CD4-positive, alpha-beta T cell treated with Interferon alpha-2 for 1 hour (primary cell): ENCODE measurements around the gene MACO1.

Experiments
- DNase-seq, 2 donors: peaks; one replicate each; pipeline ENCODE4 v3.0.0-alpha.2; 2020 to 2022

MACO1 gene

DNA sequence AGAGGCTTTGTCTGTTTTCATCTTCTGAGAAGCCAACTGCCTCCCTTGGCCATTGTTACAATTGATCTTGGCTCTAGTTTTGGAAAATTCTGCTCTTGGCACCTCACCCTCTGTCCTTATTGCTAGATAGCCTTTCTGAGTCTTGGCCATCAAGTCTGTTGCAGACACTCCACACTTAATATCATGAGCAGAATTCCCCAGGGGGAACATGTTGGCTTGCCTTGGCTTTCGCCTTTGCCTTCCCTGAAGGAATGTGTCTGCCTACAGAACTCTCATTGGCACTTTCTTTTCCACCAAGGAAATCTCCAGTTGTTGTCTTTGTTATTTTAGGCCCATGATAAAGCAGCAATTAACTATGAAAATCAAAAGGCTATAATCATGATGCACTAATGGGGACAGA lies 70.0 kb downstream of the MACO1 start:
- no peak for DNase-seq

DNA sequence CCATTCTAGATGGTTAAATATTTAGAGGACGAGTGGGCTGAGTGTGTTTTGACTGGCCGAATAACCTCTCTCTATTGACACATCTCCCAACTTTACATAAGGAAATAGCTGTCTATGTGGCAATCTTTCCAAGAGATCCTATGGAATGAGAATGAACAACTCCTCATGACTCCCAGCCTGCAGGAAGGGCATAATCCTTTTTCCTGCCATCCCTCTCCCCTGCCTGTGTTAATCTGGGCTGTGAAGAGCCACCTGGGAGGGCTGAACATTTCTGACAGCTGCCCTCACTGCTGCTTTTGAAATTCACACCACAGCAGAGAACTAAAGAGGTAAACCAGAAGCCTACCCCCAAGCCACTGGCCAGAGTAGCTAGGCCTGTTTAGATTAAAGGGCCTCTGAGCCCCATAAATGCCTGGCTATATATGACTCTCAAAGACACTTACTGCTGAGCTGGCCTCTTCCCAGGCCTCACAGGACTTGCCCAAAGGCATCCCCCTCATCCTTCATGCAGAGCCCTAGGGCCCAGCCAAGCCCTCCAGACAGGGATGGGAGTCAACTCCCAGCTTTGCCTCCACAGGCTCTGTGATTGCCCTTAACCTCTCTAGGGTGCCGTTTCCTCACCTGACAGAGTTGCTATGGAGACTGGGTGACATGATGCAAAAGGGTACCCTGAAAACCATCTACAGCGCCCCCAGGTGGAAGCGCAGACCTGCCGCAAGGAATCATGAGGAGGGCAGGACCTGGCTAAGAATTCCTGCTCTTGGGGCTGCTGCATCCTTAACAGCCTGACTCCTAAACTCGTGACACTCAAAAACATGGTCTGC lies 70.8 kb downstream of the MACO1 start:
- DNase-seq = peak in 1 of 2 donors; percentile 18

DNA sequence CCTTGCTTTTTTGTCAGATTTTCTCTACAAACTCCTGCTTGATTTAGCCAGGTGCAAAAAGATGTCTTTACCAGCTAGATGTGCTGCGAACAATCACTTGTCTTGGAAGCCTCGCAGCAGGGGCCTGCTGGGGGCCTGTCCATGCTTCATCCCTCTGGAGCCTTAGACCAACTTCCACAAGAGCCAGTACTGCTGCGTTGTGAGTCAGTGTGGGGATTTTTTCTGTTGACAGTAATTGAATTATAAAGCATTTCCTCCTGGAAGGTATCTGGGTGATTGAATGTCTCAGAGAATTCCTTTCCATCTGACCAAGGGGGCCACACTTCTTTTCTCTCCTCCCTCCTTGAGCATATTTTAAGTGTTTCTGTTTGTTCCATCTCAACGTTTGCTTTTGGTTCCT lies 72.3 kb downstream of the MACO1 start:
- DNase-seq = no peak

DNA sequence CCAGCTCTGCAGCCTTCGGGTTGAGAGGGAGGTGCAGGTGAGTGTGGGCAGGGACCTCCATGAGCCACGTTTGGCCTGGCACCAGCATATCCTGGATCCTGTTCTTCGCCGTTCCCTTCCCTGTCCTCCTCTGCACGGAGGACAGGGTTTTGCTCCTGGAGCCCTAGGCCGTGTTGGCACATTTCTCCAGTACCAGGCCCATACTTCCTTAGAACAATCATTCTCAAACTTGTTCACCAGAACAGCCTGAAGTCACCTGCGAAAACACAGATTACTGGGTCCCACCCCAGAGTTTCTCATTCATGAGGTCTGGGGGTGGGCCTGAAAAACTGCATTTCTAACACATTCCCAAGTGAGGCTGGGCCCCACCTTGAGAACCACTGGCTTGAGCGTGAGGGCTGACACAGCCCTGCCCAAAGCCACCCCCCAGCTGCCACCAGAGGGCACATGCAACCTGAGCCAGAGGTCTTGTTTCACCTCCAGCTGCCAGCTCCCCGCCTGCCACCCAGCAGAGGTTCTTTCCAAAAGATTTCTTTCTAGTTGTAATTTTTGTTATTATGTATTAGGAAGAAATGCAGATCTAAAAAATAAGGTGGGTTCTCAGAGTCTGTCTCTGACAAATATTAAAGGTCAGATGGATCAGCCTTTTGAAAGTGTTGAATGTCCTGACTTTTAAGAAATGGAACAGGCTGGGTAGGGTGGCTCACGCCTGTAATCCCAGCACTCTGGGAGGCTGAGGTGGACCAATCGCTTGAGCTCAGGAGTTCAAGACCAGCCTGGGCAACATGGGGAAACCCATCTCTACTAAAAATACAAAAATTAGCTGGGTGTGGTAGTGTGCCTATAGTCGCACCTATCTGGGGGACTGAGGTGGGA lies 73.1 kb downstream of the MACO1 start:
- DNase-seq = peak; percentile 64 to 74

DNA sequence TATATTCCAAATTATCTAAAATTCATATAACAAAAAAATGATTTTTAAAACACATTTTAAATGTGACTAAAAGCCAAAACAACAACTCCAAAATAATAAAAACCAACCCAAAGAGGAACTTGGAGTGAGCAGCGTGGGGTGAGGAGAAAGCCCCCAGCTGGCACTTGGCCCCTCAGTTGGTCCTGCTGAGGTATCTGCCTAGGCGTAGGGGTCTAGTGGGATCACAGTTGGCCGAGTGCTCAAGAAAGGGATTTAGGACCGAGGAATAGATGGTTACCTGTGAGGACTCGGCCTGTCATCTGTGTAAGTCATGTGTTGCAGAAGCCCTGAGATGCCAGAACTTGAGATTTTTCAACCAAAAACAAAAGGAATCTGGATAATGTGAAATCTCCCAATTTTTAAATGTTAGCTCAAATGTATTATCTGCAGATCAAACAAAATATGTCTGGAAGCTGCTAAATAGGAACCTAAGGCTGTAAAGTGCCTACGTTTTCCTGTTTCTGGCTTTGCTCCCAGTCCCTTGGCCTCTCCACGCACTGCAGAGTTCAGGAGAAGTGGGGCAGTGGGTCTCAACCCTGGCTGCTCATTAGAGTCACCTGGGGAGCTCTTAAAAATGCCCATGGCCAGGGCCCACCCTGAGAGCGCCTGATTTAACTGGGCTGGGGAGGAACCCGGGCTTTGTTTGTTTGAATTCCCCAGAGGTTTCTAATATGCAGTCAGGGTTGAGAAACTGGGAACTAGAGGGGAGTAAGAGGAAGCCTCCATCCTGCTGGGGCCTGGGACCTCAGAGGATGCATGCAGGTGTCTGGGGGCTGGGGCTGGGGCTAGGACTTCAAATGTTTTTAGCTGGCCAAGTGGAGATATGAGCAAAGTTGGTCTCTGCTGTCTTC lies 74.3 kb downstream of the MACO1 start:
- DNase-seq = no peak

DNA sequence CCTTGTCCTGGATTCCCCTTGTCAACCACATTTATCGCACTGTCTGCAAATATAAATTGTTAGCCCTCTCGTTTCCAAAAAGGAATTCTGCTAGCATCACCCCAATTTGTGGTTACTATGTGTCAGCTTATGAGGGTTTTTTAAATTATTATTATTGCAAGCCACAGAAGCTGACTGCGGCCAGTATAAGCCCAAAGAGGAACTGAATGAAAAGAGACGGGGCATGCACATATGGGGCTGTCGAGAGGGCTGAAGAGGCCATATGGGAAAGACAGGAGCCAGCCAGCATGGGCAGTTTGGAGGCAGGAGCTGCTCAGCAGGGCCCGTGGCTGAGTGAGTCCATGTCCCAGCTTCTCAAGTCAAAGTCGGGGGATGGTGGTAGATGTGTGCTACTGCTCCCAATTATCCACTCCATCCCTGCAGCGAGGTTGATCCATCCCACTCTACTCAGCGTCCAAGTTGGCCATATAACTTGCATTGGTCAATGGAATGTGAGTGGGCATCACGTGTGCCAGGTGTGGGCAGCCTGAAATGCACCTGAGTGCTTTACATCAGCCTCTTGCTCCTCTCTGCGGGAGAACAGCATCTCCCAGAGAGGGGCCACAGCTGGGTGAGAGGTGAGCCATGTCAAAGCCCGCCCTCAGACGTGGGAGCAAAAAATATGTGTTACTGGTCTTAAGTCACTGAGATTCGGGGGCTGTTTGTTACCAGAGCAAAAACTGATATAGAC lies 75.1 kb downstream of the MACO1 start:
- DNase-seq = no peak

DNA sequence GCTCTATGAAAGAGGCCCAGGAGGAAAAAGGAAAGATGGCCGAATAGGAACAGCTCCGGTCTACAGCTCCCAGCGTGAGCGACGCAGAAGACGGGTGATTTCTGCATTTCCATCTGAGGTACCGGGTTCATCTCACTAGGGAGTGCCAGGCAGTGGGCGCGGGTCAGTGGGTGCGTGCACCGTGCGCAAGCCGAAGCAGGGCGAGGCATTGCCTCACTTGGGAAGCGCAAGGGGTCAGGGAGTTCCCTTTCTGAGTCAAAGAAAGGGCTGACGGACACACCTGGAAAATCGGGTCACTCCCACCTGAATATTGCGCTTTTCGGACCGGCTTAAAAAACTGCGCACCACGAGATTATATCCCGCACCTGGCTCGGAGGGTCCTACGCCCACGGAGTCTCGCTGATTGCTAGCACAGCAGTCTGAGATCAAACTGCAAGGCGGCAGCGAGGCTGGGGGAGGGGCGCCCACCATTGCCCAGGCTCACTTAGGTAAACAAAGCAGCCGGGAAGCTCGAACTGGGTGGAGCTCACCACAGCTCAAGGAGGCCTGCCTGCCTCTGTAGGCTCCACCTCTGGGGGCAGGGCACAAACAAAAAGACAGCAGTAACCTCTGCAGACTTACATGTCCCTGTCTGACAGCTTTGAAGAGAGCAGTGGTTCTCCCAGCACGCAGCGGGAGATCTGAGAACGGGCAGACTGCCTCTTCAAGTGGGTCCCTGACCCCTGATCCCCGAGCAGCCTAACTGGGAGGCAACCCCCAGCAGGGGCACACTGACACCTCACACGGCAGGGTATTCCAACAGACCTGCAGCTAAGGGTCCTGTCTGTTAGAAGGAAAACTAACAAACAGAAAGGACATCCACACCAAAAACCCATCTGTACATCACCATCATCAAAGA lies 76.1 kb downstream of the MACO1 start:
- peak; percentile 9 to 39 for DNase-seq

DNA sequence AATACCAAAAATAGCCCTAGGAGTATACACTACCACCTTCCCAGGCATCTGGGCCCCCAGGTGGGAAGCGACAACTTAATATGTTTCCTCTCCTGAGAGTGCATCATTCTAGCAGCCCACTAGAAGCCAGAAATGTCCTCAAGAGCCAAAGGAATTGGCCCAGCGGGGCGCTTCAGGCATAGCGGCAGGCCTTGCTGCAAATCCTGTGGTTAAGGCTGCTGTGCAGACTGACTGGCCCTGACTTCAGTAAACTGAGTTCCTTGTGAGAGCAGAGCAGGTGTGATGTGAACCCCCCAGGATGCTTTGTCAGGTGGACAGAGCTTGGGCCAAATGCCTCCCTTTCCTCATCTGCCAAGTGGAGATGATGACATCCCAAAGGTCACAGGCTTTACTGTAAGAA lies 83.0 kb downstream of the MACO1 start:
- DNase-seq = no peak

DNA sequence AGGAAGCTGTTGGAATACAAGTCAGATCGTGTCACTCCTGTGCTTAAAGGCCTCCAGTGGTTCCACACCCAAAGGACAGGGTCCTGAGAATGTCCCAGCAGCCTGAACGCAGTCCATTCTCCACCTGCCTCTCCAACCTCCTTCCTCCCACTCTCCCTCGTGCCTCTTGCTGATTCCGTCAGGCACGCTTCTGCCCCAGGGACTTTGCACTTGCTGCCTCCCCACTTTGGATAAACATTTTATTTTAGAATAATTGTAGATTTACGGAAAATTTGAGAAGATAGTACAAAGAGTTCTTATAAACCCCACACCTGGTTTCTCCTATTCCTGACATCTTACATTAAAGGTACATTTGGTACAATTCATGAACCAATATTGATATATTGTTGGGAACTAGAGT lies 84.3 kb downstream of the MACO1 start:
- no peak for DNase-seq

DNA sequence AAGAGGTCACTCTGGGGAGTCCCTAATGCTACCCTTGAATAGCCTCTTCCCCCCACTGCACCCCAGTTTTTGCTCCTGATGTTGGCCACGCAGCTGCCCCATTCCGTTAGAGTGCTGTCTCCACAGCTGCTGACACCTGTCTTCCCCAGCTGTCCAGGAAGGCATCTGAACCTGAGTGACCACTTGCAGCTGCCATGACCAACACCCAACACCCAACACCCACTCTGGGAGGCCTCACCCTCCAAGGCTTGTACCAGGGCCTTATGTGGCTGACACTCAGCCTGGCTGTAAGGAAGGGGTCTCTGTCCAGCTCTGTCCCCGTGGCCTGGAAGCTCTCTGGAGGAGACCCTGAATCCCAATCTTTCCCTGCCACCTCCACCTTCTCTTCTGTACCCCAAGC lies 86.0 kb downstream of the MACO1 start:
- DNase-seq = no peak

DNA sequence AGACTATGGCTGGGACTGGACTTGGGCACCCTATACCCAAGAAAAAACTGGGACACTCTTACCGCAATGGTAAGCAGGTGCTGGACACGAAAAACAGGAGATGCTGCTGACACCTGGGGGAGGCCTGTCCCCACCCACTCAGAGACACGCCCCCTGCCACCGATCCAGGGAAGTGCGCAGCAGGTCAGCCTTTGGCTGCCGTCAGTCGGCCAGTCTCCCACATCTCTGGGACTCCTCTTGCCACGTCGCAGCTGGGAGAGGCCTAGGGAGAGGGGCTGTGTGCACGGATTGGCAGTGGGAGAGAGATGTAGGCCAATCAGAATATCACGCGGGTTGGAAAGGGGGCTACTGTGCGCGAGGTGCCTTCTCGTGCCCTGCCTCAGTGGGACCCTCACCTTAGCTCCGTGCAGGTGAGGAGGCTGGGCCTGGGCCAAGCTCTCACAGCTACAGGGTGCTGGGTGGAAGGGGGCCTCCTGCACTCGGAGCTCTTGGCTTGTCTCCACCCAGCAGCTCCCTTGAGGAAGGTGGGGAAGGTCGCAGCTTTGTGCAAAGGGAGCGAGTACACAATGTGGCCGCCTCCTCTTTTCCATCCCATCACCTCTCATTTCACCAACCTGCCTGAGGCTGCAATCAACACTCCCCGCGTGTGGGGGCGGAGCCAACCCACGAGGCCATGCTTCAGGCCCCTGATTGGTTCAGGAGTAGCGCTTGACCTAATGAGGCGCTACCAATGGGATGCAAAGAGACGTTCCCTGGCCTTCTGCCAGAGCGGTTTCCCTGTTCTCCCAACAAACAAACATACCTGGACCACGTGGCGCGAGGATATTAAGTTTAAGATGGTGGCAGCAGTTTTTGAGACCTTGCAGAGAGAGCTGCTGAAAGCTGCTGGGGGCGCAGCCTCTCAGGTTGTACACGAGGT lies 87.0 kb downstream of the MACO1 start:
- DNase-seq = no peak

DNA sequence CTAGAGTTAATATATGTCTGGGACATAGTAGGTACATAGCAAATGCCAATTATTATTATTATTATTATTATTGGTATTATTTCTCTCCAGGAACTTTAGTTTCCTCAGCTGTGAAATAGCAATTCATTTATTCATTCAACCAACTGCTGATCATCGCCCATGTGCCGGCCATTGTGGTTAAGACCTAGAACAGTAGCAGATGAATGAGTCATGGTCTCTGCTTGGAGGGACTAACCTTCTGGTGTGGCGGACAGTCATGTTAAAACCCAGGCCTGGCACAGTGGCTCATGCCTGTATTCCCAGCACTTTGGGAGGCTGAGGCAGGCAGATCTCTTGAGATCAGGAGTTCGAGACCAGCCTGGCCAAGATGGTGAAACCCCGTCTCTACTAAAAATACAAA lies 88.9 kb downstream of the MACO1 start:
- DNase-seq = no peak

DNA sequence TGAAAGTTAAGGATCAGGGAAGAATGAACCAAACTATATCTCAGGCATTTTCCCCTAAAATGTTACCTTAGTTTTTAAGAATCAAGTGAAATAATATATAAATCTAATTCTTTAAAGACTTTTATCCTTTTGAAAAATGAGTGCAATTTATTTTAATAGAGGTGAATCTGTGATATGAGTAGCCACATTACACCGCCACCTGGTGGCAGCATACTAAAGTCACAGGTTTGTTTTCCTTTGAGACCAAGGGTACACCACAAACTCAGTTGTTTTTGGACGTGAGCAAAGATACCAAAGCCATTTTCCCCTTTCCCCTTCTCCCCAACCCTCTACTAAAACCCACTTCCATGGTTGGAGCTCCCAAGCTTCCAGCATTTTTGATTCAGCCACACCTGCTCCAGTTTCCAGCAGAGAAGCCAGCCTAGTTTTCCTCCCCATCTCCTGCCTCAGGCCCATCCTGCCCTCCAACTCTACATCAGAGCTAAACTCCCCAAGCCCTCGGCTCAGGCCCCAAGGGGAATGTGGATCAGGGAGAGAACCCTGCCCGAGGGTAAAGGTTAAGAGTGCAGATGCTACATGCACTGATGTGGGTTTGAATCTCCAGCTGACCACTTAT lies 89.9 kb downstream of the MACO1 start:
- peak; percentile 70 to 75 for DNase-seq

DNA sequence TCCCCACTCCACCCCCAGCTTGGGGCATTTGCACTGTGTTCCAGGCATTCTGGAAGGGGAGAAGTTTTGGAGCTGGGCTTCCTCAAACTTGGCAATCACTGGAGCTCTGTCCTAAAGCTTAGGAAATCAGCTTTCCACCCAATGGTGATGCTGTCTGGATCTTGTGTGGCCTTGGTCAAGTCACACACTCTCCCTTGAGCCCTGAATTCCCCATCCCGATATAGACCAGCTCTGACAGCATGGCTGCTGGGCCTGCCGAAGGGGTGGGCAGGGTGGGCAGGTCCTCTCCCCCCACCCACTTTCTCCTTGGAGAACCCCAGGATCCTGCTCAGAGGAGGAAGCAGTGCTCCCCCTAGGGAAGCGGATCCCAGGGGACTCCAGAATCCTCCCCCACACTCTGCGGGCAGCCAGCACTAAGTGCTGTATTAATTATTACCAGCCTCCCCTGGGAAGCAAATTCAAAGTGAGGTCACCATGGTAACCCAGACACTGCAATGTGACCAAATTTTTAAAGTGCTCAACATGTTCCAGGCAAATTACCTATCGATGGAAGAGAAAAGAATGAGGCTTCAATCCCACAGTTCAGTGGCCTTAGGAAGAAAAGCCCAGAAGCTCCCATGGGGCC lies 91.4 kb downstream of the MACO1 start:
- no peak for DNase-seq

DNA sequence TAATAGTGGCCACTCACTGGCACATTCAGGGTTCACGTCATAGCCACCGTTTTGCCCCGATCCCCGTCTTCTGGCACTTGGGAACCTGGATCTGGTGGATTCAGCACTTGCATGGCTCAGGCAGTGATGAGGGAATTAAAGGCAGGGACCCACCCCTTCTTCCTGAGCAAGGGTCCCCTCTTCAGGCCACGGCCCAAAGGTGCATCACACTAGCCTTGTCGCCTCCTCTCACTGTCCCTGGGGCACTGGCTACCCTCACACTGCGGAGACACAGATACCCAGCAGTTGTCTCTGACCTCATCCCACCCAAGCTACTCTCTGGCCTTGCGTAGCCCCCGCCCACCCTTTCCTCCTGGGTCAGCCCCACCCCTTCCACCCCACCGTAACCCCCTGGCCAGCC lies 92.8 kb downstream of the MACO1 start:
- no peak for DNase-seq

DNA sequence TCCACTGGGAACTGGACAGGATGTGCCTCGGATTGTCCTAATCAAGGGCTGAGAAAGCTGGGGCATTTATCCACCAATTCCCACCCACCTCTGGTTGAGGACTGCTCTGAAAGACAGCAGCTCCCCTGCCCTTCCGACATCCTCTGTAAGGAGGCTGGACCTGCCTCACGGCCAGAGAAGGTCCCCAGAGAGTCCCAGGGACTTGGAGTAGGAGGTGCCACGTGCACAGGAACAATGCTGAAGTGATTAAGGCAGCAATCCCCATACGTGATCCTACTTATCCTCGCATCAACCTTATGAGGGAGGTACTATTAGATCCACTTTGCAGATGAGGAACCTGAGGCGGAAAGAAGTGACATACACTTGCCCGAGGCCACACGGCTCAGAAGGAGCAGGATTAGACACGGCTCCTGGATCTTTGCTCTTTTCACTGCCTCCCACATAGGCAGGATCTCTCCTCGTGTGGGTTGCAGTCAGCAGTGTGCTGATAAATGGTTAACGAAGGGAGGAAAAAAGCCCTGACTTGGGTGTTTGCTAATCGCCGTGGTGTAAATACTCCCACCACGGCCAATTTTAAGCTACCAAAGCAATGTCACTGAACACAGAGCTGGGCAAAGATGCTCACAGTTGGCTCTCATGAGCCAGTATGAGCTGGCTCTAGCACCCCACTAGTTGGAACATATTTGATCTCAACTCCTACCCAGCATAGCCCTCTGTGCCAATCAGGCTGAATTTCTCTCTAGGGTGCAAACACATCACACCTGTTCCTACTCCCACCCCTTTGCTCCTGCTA lies 94.1 kb downstream of the MACO1 start:
- DNase-seq = no peak

DNA sequence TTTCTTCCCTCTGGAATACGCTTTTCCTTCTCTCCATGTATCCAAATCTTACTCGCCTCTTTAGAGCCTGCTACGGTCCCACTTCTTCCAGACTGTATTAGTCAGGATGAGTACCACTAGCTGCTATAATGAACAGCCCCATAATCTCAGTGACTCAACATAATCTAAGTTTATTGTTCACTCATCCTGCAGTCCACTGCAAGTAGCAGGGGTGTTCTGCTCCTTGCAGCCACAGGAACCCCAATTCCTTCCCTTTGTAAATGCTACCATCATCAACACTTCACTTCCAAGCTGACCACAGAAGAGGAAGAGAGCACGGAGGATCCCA lies 94.6 kb downstream of the MACO1 start:
- DNase-seq = no peak

DNA sequence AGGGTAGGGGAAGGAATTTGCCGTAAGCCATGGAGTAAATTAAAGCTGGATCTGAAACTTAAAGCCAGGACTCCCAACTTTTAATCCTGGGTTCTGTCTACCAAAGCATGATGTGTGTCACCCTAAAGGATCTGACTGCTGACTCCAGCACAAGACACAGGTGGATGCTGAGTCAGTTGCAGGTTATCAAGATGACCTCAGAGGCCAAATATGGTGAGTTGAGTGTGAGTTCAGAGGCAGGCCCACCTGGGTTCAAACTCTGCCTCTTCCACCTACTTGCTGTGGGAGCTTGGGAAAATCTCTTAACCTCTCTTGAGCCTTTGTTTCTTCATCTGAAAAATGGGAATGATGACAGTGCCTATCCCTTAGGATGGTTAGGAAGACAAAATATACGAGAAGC lies 96.1 kb downstream of the MACO1 start:
- no peak for DNase-seq
